Heart left ventricle (tissue), 13 donors: ENCODE measurements around the gene RSRP1.

Experiments
- POLR2A ChIP-seq, 2 donors: fragments of 450-650 bp; IDR thresholded peaks; one replicate each; pipeline ENCODE4 v1.6.1; 2017; ENCODE audit warnings: antibody characterized with exemption in 2 of 2, mild to moderate bottlenecking in 2 of 2, moderate library complexity in 2 of 2
- TF ChIP-seq, protein P1 (sequence below), 12 donors: fragments of 200-600 bp; sonication (generic) in 4 of 12; IDR thresholded peaks; one replicate each; pipeline versions ENCODE4 v1.5.0 to v1.8.0; 2018 to 2022; ENCODE audit warnings: antibody characterized with exemption in 12 of 12, mild to moderate bottlenecking in 5 of 12
- donor health status: ischemic (EF 13 %, LVEDD 7.1; RV severe dilation, severe dysfunction).
- donor health status: DM: no; HTN: yes; CAD: no.
- donor health status: DM: no; HTN: no; CAD: no.
- donor health status: ischemic (EF 25% LVEDD 6.9; RV normal size, moderate dysfunction).
- donor health status: ischemic (EF 25% LVEDD 5.7; RV mildly dilated, moderate dysfunction).
- donor health status: ischemic (EF 35%, LVEDD 5.7; RV mildly dilated, moderate dysfunction).
- donor health status: nonischemic (EF 11% LVEDD 7.7; RV severe dilation, severe dysfunction).
- donor health status: DM: yes; HTN: yes; CAD: no.
- donor health status: PGD.
- donor health status: ischemic (EF 29% LVEDD 5.4; RV normal size, mild dysfunction).
- donor health status: nonischemic (EF 23%, LVEDD 6.1; RV moderate dilation, normal function).

GRCh38 chr1:25205786-25206185 is 41.5 kb downstream of the RSRP1 start:
- TF ChIP-seq, protein P1, sequence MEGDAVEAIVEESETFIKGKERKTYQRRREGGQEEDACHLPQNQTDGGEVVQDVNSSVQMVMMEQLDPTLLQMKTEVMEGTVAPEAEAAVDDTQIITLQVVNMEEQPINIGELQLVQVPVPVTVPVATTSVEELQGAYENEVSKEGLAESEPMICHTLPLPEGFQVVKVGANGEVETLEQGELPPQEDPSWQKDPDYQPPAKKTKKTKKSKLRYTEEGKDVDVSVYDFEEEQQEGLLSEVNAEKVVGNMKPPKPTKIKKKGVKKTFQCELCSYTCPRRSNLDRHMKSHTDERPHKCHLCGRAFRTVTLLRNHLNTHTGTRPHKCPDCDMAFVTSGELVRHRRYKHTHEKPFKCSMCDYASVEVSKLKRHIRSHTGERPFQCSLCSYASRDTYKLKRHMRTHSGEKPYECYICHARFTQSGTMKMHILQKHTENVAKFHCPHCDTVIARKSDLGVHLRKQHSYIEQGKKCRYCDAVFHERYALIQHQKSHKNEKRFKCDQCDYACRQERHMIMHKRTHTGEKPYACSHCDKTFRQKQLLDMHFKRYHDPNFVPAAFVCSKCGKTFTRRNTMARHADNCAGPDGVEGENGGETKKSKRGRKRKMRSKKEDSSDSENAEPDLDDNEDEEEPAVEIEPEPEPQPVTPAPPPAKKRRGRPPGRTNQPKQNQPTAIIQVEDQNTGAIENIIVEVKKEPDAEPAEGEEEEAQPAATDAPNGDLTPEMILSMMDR (IDR thresholded peaks at IDR 0.05) = no peak
- TF ChIP-seq POLR2A (IDR thresholded peaks at IDR 0.05) = no peak
